ENCODE measurements around the gene FGFRL1.
A peak's percentile ranks its signal among the peaks of the same experiment; 100 is the strongest.
"Not testable (repeated sequence)": the region's sequence is repeated elsewhere in the genome, so short reads cannot be mapped to it uniquely, and the experiment has no call there.

The FGFRL1 gene

GRCh38 chr4:993111-994029 is 18.1 kb upstream of the FGFRL1 start, which contains the start of gene SLC26A1:
Gene SLC26A1, minus strand, starts transcription at chr4:993404. Its CDS starts 1,701 bp downstream, at chr4:991703.
- no peak for DNase-seq

- no peak for DNase-seq
These were observed 16.0 kb upstream of the FGFRL1 start for GRCh38 chr4:995311-996026.

- DNase-seq: no peak
These were observed 15.1 kb upstream of the FGFRL1 start for GRCh38 chr4:996030-996996.

- DNase-seq: no peak
These were observed 14.4 kb upstream of the FGFRL1 start for GRCh38 chr4:996997-997374.

GRCh38 chr4:997375-998071 is 13.9 kb upstream of the FGFRL1 start:
- DNase-seq: peak; percentile 48

GRCh38 chr4:998096-998691 is 13.2 kb upstream of the FGFRL1 start:
- no peak for DNase-seq

GRCh38 chr4:999240-999863 is 12.1 kb upstream of the FGFRL1 start:
- DNase-seq: not testable (repeated sequence)

GRCh38 chr4:999882-1000425 is 11.5 kb upstream of the FGFRL1 start:
- DNase-seq: no peak

- DNase-seq: no peak
These were observed 10.7 kb upstream of the FGFRL1 start for GRCh38 chr4:1000686-1001260.

- no peak for DNase-seq
These were observed 9.8 kb upstream of the FGFRL1 start for GRCh38 chr4:1001561-1002130.

- DNase-seq: no peak
These were observed 9.2 kb upstream of the FGFRL1 start for GRCh38 chr4:1002131-1002630.

- no peak for DNase-seq
These were observed 8.7 kb upstream of the FGFRL1 start for GRCh38 chr4:1002631-1003251.

- DNase-seq: no peak
These were observed 8.0 kb upstream of the FGFRL1 start for GRCh38 chr4:1003271-1004070.

GRCh38 chr4:1004071-1004418 is 7.4 kb upstream of the FGFRL1 start:
- no peak for DNase-seq

GRCh38 chr4:1004557-1005485 is 6.6 kb upstream of the FGFRL1 start:
- DNase-seq: no peak

- no peak for DNase-seq
These were observed 4.6 kb upstream of the FGFRL1 start for GRCh38 chr4:1006856-1007255.

- DNase-seq: no peak
These were observed 2.4 kb upstream of the FGFRL1 start for GRCh38 chr4:1008840-1009541.
